Loucy (cell line): ENCODE measurements around the gene CD3G.

Experiments
- CTCF ChIP-seq: fragments of 200-600 bp; sonication (generic); conservative IDR thresholded peaks from 2 replicates; pipeline ENCODE4 v1.5.1; 2014; ENCODE audit warnings: mild to moderate bottlenecking, antibody characterized with exemption, low read length
- EZH2phosphoT487 ChIP-seq: fragments of 200-600 bp; IDR thresholded peaks from 2 replicates; pipeline ENCODE4 v1.6.1; 2018; ENCODE audit warnings: antibody characterized with exemption, mild to moderate bottlenecking, moderate library complexity, borderline replicate concordance

- TF ChIP-seq EZH2phosphoT487 = no peak
- TF ChIP-seq CTCF = no peak
Measured at GRCh38 chr11:118306556-118306955, 37.6 kb upstream of the CD3G start.
